ENCODE measurements around the gene GGA2. TPM values are rescaled to one million over a fixed set of nuclear protein-coding genes. Genes with fewer than 3 reads are reported as not detected.

The GGA2 gene
- total RNA-seq, 2 donors from 2014 or later = 83.4 to 120 TPM

- peaks cover 4% of the 10 kb centered on the region in 2 donors for H3K36me3 Mint-ChIP-seq
- no peak for DNase-seq (ENCODE audit: low spot score in 2 of 2)
- H3K9me3 Mint-ChIP-seq = no peaks in the 10 kb centered on the region
- ATAC-seq = no peak
- H3K27ac Mint-ChIP-seq = no peak overlapping the region
Measured at GRCh38 chr16:23530062-23530461, 19.8 kb upstream of the GGA2 start.

- no peak for DNase-seq (ENCODE audit: low spot score in 2 of 2)
- H3K36me3 Mint-ChIP-seq = peaks cover 4 to 8% of the 10 kb centered on the region in 2 donors
- peak overlapping the region in 1 of 2 donors; percentile 75 for H3K27ac Mint-ChIP-seq
- no peaks in the 10 kb centered on the region for H3K9me3 Mint-ChIP-seq
- ATAC-seq = no peak
Measured at GRCh38 chr16:23528644-23529310, 18.5 kb upstream of the GGA2 start.

- Mint-ChIP-seq H3K9me3 (no peaks in the 10 kb centered on the region), H3K36me3 (peaks cover 4 to 15% of the 10 kb centered on the region in 2 donors), H3K27ac (no peak overlapping the region)
Measured at GRCh38 chr16:23527961-23528643, 17.8 kb upstream of the GGA2 start.

GRCh38 chr16:23524886-23525285 lies 14.6 kb upstream of the GGA2 start:
- ATAC-seq (no peak), DNase-seq (ENCODE audit: low spot score in 2 of 2) (no peak)
- H3K36me3 Mint-ChIP-seq = peaks cover 9 to 26% of the 10 kb centered on the region in 2 donors
- no peaks in the 10 kb centered on the region for H3K9me3 Mint-ChIP-seq
- no peak overlapping the region for H3K27ac Mint-ChIP-seq

More at GRCh38 chr16:23527961-23528643, 17.8 kb upstream of the GGA2 start:
- DNase-seq (ENCODE audit: low spot score in 2 of 2) = no peak
- ATAC-seq = no peak

- ATAC-seq = no peak
- H3K27ac Mint-ChIP-seq = peak overlapping the region in 1 of 2 donors; percentile 20
- no peaks in the 10 kb centered on the region for H3K9me3 Mint-ChIP-seq
- H3K36me3 Mint-ChIP-seq = peaks cover 13 to 33% of the 10 kb centered on the region in 2 donors
- no peak for DNase-seq (ENCODE audit: low spot score in 2 of 2)
Measured at GRCh38 chr16:23523876-23524385, 13.6 kb upstream of the GGA2 start.

- peaks cover 13 to 33% of the 10 kb centered on the region in 2 donors for H3K36me3 Mint-ChIP-seq
- H3K27ac Mint-ChIP-seq = peak overlapping the region in 1 of 2 donors; percentile 73
- ATAC-seq (no peak), DNase-seq (ENCODE audit: low spot score in 2 of 2) (no peak)
- H3K9me3 Mint-ChIP-seq = no peaks in the 10 kb centered on the region
Measured at GRCh38 chr16:23523321-23523720, 13.0 kb upstream of the GGA2 start.

GRCh38 chr16:23521965-23522364 lies 11.7 kb upstream of the GGA2 start:
- no peak for ATAC-seq
- Mint-ChIP-seq H3K36me3 (peaks cover 9 to 33% of the 10 kb centered on the region in 2 donors), H3K9me3 (no peaks in the 10 kb centered on the region), H3K27ac (no peak overlapping the region)
- DNase-seq (ENCODE audit: low spot score in 2 of 2) = no peak

GRCh38 chr16:23521037-23521743 lies 10.9 kb upstream of the GGA2 start:
- DNase-seq (ENCODE audit: low spot score in 2 of 2) (no peak), ATAC-seq (no peak)
- peaks cover 9 to 33% of the 10 kb centered on the region in 2 donors for H3K36me3 Mint-ChIP-seq
- H3K27ac Mint-ChIP-seq = no peak overlapping the region
- H3K9me3 Mint-ChIP-seq = no peaks in the 10 kb centered on the region

- DNase-seq (ENCODE audit: low spot score in 2 of 2) (no peak), ATAC-seq (no peak)
- Mint-ChIP-seq H3K9me3 (no peaks in the 10 kb centered on the region), H3K36me3 (peaks cover 9 to 33% of the 10 kb centered on the region in 2 donors), H3K27ac (no peak overlapping the region)
Measured at GRCh38 chr16:23520500-23520899, 10.2 kb upstream of the GGA2 start.

- DNase-seq (ENCODE audit: low spot score in 2 of 2) (no peak), ATAC-seq (no peak)
- H3K9me3 Mint-ChIP-seq = no peaks in the 10 kb centered on the region
- H3K27ac Mint-ChIP-seq = no peak overlapping the region
- H3K36me3 Mint-ChIP-seq = peaks cover 9 to 24% of the 10 kb centered on the region in 2 donors
Measured at GRCh38 chr16:23519282-23519681, 9.0 kb upstream of the GGA2 start.

- Mint-ChIP-seq H3K9me3 (no peaks in the 10 kb centered on the region), H3K36me3 (peaks cover 9 to 21% of the 10 kb centered on the region in 2 donors), H3K27ac (peak overlapping the region in 1 of 2 donors; percentile 28)
- ATAC-seq (no peak), DNase-seq (ENCODE audit: low spot score in 2 of 2) (no peak)
Measured at GRCh38 chr16:23518435-23518891, 8.2 kb upstream of the GGA2 start.

GRCh38 chr16:23516366-23517137 lies 6.3 kb upstream of the GGA2 start:
- ATAC-seq = no peak
- H3K27ac Mint-ChIP-seq = peak overlapping the region in 1 of 2 donors; percentile 1
- no peak for DNase-seq (ENCODE audit: low spot score in 2 of 2)
- no peaks in the 10 kb centered on the region for H3K9me3 Mint-ChIP-seq
- H3K36me3 Mint-ChIP-seq = peaks cover 5 to 7% of the 10 kb centered on the region in 2 donors

GRCh38 chr16:23515881-23516280 lies 5.6 kb upstream of the GGA2 start:
- no peaks in the 10 kb centered on the region for H3K9me3 Mint-ChIP-seq
- H3K36me3 Mint-ChIP-seq = peaks cover 4 to 6% of the 10 kb centered on the region in 2 donors
- no peak overlapping the region for H3K27ac Mint-ChIP-seq
- ATAC-seq (no peak), DNase-seq (ENCODE audit: low spot score in 2 of 2) (no peak)

- no peak overlapping the region for H3K27ac Mint-ChIP-seq
- peak; percentile 27 to 54 for ATAC-seq
- peaks cover 5 to 6% of the 10 kb centered on the region in 2 donors for H3K36me3 Mint-ChIP-seq
Measured at GRCh38 chr16:23514381-23515152, 4.3 kb upstream of the GGA2 start.

GRCh38 chr16:23512168-23512695 lies 1.9 kb upstream of the GGA2 start:
- no peak overlapping the region for H3K27ac Mint-ChIP-seq
- H3K9me3 Mint-ChIP-seq = peaks cover 0 to 6% of the 10 kb centered on the region in 2 donors
- DNase-seq (ENCODE audit: low spot score in 2 of 2) = no peak
- peaks cover 15 to 16% of the 10 kb centered on the region in 2 donors for H3K36me3 Mint-ChIP-seq
- no peak for ATAC-seq

More at GRCh38 chr16:23514381-23515152, 4.3 kb upstream of the GGA2 start:
- DNase-seq (ENCODE audit: low spot score in 2 of 2) = peak in 1 of 2 donors; percentile 33
- no peaks in the 10 kb centered on the region for H3K9me3 Mint-ChIP-seq

Data from activated naive CD4-positive, alpha-beta T cell treated with anti-CD3 and anti-CD28 coated beads, Interleukin-2, amount 50 U/mL, for 72 hours (primary cell).